GM20000 (cell line): ENCODE measurements around the gene ZBTB4.

Experiments
- DNase-seq: peaks from one replicate; pipeline ENCODE4 v3.0.0; 2012; ENCODE audit warnings: low spot score
- CTCF ChIP-seq: IDR thresholded peaks from 2 replicates; pipeline ENCODE4 v1.5.1; 2012; ENCODE audit warnings: mild to moderate bottlenecking, control low read depth; ENCODE audit errors: extremely low read depth, missing control alignments

Gene ZBTB4

GRCh38 chr17:7502171-7502847 is 22.9 kb upstream of the ZBTB4 start:
- no peak for DNase-seq
- TF ChIP-seq CTCF: no peak

GRCh38 chr17:7501729-7502128 is 22.3 kb upstream of the ZBTB4 start:
- DNase-seq: no peak
- TF ChIP-seq CTCF: no peak

GRCh38 chr17:7499161-7499560 is 19.7 kb upstream of the ZBTB4 start:
- TF ChIP-seq CTCF: no peak
- DNase-seq: no peak

GRCh38 chr17:7497636-7498035 is 18.2 kb upstream of the ZBTB4 start:
- TF ChIP-seq CTCF: no peak
- no peak for DNase-seq

GRCh38 chr17:7497228-7497627 is 17.8 kb upstream of the ZBTB4 start:
- TF ChIP-seq CTCF: no peak
- no peak for DNase-seq

GRCh38 chr17:7496470-7497183 is 17.2 kb upstream of the ZBTB4 start:
- TF ChIP-seq CTCF: no peak
- no peak for DNase-seq

GRCh38 chr17:7495906-7496434 is 16.5 kb upstream of the ZBTB4 start:
- TF ChIP-seq CTCF: no peak
- no peak for DNase-seq
